ENCODE results near the gene CENPC.
"Not testable (repeated sequence)": the region's sequence is repeated elsewhere in the genome, so short reads cannot be mapped to it uniquely, and the experiment has no call there.

Gene CENPC

DNA sequence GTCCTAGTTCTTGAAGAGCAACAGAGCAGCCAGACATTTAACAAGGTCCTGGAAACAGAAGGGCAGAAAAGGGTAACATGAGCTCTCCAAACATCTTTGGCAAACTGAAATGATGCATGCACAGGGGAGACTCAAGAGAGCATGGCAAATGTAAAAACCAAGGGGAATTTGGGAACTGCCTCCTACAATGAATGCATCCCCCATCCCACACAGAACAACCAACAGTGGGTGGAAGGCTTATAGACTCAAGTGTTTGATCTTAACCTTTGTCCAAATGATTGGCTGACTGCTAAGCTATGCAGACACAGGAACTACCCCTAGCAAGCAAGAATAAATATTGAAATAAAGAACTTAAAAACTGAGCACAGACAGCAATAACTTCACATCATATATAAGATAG lies 74.4 kb downstream of the CENPC start:
- DNase-seq (ENCODE audit: low read depth in 3 of 3, low spot score in 1 of 3), result no peak

DNA sequence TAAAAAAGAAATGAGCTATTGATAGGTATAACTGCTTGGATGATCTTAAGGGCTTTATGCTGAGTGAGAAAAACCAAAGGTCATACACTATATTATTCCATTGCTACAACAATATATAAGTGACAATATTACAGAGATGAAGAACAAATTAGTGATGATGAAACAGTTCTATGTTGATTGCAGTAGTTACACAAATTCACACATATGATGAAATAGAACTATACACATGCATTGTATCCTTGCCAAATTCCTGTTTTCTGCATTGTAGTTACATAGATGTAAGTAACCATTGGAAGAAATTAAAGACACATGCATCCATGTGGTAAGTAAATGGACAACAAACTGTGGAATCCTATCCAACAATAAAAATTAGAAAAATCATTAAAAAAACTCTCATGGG lies 76.5 kb downstream of the CENPC start:
- DNase-seq (ENCODE audit: low read depth in 3 of 3, low spot score in 1 of 3), result no peak

DNA sequence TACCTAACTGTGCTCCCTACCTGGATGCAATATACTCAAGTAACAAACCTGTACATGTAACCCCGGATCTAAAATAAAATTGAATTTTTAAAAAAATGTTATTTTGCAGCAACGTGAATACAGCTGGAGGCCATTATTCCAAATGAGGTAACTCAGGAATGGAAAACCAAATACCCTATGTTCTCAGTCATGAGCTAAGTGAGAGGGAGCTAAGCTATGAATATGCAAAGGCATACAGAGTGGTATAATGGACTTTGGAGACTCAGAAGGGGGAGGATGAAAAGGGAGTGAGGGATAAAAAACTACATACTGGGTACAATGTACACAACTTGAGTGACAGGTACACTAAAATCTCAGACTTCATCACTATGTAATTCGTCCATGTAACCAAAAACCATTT lies 78.6 kb downstream of the CENPC start:
- DNase-seq (ENCODE audit: low read depth in 3 of 3, low spot score in 1 of 3), result no peak

DNA sequence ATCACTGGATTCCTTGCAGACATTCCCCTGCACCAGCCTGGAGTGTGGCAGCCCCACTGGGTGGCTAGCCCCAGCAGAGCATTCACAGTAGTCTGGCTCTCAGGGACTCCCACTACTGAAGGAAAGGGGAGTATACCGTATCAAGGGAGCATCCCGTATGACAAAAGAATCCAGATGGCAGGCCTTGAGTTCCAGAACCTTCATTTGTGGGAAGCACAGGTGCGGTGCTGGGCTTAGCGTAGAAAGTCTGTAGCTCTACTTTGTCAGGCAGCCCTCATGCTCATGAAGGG lies 79.6 kb downstream of the CENPC start:
- no peak for DNase-seq (ENCODE audit: low read depth in 3 of 3, low spot score in 1 of 3)

DNA sequence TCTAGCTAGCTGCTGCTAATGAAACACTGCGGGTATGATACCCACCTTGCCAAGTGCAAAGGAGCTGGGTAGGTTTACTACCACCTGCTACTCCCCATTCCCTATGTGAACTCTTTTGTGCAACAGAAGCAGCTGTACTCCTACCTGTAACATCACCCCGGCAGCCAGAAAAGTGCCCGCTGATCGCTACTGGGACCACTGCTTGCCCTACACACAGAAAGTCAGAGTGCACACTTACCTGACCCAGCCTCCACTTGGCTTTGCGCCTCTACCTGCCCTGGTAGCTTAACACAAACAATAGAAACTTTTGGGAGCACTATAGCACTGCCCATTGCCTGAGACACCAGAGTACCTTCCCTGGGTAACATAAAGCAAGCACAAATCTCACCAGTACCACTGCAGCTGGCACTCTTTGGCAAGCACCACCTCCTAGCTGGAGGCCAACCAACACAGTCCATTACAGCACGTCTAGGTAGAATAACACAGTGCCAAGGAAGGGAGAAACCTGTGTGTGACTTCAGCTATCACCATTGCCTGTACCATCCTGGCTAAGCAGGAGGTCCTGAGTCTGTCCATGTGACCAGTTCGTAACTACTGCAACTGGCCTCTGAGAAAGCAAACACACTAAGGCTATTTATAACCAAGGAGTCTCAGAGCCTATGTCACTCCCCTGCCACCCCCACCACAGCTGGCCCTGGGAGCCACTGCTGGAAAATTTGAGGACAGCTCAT lies 80.1 kb downstream of the CENPC start:
- no peak for DNase-seq (ENCODE audit: low read depth in 3 of 3, low spot score in 1 of 3)

DNA sequence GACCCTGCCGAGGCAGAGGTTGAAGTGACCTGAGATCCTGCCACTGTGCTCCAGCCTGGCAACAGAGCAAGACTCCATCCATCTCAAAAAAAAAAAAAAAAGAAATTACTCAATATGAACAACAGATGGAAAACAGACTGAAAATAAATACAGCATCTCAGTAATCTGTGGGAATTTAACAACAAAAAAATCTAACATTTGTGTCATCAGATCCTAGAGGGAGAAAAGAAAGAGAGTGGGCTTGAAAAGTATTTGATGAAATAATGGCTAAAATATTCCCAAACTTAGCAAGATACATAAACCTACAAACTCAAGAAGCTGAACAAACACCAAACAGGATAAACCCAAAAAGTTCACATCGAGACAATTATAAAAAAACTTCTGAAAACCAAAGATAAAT lies 84.7 kb downstream of the CENPC start:
- no peak for DNase-seq (ENCODE audit: low read depth in 3 of 3, low spot score in 1 of 3)

DNA sequence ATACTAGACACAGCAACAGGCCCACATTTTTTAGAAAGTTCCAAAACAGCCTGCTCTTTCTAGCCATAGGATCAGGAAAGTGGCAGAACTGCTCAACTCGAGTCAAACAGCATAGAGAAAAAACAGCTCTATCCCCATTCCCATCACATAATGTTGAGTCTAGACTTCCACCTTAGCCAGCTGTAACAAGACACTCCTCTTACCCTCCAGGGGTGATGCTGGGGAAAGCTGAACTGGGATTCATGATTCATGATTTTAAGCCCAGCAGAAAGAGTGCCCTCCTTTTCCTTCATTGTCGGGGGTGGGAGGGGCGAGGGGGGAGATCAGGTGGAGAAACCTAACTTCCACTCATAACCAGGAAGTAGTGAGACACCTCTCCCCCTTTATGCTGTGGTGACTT lies 86.1 kb downstream of the CENPC start:
- DNase-seq (ENCODE audit: low read depth in 3 of 3, low spot score in 1 of 3), result no peak

DNA sequence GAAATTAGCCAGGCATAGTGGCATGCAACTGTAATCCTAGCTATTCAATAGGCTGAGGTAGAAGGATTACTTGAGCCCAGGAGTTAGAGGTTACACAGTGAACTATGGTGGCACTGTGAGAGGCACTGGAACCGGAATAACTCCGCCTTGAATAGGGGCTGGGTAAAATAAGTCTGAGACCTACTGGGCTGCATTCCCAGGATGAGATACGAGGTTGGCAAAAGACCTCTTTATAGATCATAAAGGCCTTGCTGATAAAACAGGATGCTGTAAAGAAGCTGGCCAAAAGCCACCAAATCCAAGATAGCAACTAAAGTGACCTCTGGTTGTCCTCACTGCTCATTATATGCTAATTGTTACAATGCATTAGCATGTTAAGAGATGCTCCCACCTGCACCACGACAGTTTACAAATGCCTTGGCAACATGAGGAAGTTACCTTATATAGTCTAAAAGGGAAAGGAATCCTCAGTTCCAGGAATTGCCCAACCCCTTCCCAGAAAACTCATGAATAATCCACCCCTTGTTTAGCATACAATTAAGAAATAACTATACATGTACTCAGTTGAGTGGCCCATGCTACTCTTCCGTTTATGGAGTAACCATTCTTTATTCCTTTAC lies 88.6 kb downstream of the CENPC start:
- DNase-seq (ENCODE audit: low read depth in 3 of 3, low spot score in 1 of 3), result no peak

DNA sequence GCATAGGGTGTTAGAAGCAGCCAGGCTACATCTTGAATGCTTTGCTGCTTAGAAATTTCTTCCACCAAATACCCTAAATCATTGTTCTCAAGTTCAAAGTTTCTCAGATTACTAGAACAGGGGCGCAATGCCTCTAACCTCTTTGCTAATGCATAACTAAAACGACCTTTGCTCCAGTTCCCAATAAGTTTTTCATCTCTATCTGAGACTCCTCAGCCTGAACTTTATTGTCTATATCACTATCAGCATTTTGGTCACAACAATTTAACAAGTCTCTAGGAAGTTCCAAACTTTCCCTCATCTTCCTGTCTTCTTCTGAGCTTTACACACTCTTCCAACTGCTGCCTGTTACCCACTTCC lies 92.5 kb downstream of the CENPC start:
- not testable (repeated sequence) for DNase-seq (ENCODE audit: low read depth in 3 of 3, low spot score in 1 of 3)

DNA sequence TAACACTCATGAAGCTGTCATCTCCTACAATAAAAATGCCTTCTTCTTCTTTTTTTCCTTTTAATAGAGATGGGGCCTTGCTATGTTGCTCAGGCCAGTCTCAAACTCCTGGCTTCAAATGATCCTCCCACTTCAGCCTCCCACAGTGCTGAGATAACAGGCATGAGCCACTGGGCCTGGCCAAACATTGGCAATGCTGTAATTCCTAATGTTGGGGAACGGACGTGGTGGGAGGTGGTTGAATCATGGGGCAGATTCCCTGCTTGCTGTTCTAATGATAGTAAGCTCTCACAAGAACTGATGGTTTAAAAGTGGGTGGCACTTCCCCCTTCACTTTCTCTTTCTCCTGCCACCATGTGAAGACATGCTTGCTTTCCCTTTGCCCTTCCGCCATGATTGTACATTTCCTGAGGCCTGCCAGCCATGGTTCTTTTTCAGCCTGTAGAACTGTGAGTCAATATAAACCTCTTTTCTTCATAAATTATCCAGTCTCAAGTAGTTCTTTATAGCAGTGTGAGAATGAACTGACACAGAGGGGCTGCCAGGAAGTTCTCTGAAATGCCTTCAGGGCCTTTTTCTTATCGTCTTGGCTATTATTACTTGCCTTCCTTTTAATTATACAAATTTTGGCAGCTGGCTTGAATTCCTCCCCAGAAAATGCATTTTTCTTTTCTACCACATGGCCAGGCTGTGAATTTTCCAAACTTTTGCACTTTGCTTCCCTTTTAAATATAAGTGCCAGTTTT lies 93.0 kb downstream of the CENPC start:
- no peak for DNase-seq (ENCODE audit: low read depth in 3 of 3, low spot score in 1 of 3)

DNA sequence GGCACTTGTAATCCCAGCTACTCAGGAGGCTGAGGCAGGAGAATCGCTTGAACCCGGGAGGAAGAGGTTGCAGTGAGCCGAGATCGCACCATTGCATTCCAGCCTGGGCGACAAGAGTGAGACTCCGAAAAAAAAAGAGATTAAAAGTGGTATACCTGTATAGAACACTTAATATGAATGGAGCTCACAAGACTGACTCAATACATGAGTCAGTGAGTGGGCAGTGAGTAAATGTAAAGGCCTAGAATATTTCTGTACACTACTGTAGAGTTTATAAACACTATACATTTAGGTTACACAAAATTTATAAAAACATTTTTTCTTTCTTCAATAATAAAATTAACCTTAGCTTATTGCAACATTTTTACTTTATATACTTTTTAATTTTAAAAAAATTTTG lies 93.8 kb downstream of the CENPC start:
- DNase-seq (ENCODE audit: low read depth in 3 of 3, low spot score in 1 of 3), result no peak

DNA sequence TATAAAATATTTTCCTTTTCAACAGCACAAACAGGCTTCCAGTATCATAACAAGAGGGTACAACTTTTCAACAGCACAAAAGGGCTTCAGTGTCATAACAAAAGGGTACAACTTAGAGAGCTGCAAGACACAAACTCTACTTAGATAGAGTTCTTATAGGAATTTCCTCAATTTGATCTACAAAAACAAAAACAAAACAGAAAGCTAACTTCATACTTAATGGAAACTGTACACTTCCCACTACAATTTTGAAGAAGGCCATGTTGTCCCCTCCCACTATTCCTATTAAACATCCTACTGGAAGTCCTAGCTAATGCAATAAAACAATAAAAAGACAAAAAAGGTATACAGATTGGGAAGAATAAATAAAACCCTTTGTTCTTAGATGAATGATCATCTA lies 96.7 kb downstream of the CENPC start:
- DNase-seq (ENCODE audit: low read depth in 3 of 3, low spot score in 1 of 3), result no peak

DNA sequence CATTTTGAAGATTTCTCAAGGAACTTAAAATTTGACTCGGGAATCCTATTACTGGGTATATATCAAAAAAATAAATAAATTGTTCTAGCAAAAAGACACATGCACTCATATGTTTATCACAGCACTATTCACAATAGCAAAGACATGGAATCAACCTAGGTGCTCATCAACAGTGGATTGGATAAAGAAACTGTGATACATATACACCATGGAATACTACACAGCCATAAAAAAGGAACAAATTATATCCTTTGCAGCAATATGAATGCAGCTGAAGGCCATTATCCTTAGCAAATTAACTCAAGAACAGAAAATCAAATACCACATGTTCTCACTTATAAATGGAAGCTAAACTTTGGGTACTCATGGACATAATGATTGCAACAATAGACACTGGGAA lies 97.4 kb downstream of the CENPC start:
- DNase-seq (ENCODE audit: low read depth in 3 of 3, low spot score in 1 of 3), result no peak

DNA sequence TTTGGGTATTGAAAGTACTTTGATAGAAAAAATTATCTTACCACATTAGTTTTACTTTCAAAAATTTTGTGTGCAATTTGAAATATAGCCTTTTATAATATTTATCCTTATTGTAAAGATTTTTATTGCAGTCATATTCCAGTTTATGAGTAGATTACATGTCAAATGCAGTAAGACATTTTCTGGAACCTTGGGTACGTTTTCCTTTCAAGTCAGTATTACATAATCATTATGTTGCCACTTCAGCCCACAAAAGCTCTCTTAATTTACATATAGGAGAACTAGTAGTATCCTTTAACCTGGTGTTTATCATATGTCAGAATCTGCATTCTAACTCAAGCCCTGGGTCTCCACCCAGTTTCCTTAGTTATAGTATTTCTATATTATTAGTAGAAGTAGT lies 98.5 kb downstream of the CENPC start:
- no peak for DNase-seq (ENCODE audit: low read depth in 3 of 3, low spot score in 1 of 3)

DNA sequence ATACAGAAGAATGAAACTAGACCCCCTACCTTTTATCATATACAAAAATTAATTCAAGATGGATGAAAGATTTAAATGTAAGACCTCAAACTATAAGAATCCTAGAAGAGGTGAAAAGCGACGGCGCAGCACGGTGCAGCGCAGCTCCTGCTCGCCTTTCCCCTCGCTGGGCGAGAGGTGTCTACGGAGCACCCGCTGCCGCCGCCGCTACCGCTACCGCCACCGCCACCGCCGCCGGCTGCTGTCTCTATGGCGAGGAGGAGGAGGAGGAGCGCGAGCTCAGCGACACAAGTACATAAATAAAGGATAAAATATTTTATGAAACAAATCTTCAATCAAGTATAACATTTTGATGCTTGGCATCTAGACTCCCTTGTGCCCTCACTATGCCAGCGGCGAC lies 99.4 kb downstream of the CENPC start:
- DNase-seq (ENCODE audit: low read depth in 3 of 3, low spot score in 1 of 3), result not testable (repeated sequence)

DNA sequence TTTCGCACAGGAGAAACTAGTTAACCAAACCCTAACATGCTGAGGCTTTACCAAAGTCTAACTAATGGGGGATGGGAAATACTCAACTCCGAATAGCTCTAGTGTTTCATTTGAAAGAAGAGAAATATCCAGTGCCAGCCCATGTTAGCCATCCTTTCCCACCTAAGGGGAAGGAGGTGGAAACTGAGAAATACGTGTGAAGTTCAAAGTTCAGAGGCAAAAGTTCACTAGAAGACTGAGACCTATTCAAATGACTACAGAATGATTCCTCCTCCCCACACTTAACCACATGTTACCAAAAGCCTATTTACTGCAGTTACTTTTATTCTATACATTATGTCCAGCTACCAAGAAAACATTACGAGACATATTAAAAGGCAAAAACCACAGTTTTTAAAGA lies 106.3 kb downstream of the CENPC start:
- DNase-seq (ENCODE audit: low read depth in 3 of 3, low spot score in 1 of 3), result no peak

DNA sequence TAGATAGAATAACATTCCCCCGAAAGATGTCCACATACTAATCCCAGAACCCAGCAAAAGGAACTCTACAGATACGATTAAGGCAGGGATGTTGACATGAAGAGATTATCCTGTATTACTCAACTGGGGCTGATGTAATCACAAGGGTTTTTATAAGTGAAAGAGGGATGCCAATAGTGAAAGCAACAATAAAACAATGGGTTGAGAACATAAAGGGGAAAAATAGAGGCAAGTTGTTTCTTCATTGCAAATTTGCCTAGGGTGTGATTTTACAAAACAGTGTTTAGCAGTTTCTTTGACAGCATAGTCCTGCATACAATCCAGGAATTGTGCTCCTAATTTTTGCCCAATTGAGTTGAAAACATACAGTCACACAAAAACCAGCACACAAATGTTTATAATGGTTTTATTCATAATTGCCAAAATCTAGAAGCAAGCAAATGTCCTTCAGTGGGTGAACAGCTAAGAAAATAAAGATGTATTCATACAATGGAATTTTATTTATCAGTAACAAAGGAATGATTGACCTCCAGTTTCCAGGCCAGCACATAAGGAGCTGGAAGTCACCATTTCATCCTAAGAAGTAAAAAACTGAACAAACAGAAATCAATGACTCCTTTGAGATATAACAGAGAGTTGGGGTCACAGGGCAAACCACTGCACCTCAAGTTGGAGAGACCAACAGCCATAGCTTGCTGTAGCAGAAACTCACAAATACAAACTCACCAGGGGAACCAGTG lies 107.2 kb downstream of the CENPC start:
- DNase-seq (ENCODE audit: low read depth in 3 of 3, low spot score in 1 of 3), result no peak

DNA sequence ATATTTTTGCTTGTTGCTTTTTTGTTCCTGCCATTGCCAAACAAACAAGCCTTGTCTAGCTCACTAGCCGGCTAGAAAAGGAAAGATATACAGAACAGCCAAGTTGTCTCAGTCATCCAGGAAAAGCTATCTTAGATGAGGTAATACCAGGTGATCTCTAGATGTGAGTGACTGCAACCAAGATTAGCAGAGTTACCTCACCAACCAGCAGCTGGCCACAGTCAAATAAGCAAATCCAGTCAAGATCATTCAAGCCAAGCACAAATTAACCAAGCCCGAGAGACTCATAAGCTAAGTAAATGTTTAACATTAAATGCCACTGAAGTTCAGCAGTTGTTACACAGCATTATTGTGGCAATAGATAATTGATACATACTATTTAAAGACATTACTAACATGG lies 108.6 kb downstream of the CENPC start:
- DNase-seq (ENCODE audit: low read depth in 3 of 3, low spot score in 1 of 3), result no peak

DNA sequence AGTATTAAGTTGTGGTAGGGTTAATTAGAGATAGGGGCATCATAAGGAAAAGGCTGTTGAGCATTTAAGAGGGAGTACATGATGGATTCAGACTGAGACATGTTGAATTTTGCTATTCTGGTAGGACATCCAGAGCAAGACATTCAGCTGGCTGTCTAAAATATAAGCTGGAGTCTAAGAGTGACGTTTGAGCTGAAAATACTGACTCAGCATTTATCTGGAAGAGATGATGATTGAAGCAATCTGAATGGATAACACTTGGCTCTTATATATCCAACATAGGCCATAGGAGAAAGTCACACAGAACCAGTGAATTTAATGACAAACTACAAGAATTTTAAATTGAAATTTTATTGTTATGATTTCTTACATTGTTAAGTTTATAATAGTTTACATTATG lies 114.3 kb downstream of the CENPC start:
- no peak for DNase-seq (ENCODE audit: low read depth in 3 of 3, low spot score in 1 of 3)

DNA sequence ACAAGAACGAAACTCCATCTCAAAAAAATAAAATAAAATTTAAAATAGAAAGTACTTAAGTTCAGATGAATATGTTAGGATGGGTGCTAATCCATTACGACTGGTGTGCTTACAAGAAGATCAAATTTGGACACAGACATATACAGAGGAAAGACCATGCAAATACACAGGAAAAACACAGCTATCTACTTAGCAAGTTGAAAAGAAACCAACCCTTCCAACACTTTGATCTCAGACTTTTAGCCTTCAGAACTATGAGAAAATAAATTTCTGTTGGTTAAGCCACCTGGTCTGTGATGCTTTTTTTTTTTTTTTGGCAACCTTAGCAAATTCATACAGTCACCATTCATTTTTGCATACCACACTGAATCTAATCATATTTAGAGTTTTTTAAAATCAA lies 116.5 kb downstream of the CENPC start:
- no peak for DNase-seq (ENCODE audit: low read depth in 3 of 3, low spot score in 1 of 3)

Data from stimulated activated CD4-positive, alpha-beta T cell treated with anti-CD3 and anti-CD28 coated beads, TNF-alpha, amount 100 ng/mL, for 1 hour (primary cell).